IMR-90 (cell line): Measurements from ENCODE around the gene ZNF831.

ENCODE experiments used
- BHLHE40 ChIP-seq: fragments of 150-350 bp; IDR thresholded peaks from 2 replicates; pipeline ENCODE4 v1.6.1; 2016; ENCODE audit warnings: mild to moderate bottlenecking, low read depth, low read length
- CEBPB ChIP-seq: IDR thresholded peaks from 2 replicates; pipeline ENCODE4 v1.6.1; 2012; ENCODE audit warnings: low read depth, low read length, improper control_type of control experiment
- CTCF ChIP-seq: conservative IDR thresholded peaks from 2 replicates; pipeline ENCODE4 v1.5.1; 2012; ENCODE audit warnings: mild to moderate bottlenecking, low read depth, low read length, improper control_type of control experiment
- FOS ChIP-seq: fragments of 150-350 bp; IDR thresholded peaks from 2 replicates; pipeline ENCODE4 v1.6.1; 2016; ENCODE audit warnings: low read depth, low read length
- MAFK ChIP-seq: IDR thresholded peaks from 2 replicates; pipeline ENCODE4 v1.6.1; 2012; ENCODE audit warnings: low read depth, low read length, improper control_type of control experiment
- MXI1 ChIP-seq: IDR thresholded peaks from 2 replicates; pipeline ENCODE4 v1.6.1; 2012; ENCODE audit warnings: low read depth, mild to moderate bottlenecking, low read length, moderate library complexity, borderline replicate concordance
- POLR2A ChIP-seq: IDR thresholded peaks from 2 replicates; pipeline ENCODE4 v1.6.1; 2012; ENCODE audit warnings: mild to moderate bottlenecking, low read depth, low read length
- RAD21 ChIP-seq: IDR thresholded peaks from 2 replicates; pipeline ENCODE4 v1.6.1; 2012; ENCODE audit warnings: low read length, improper control_type of control experiment
- RFX5 ChIP-seq: IDR thresholded peaks from 2 replicates; pipeline ENCODE4 v1.8.0; 2012; ENCODE audit warnings: low read depth, mild to moderate bottlenecking, low read length, moderate library complexity
- SMC3 ChIP-seq: fragments of 150-350 bp; IDR thresholded peaks from 2 replicates; pipeline ENCODE4 v1.6.1; 2016; ENCODE audit warnings: low read depth, mild to moderate bottlenecking, antibody characterized with exemption, low read length, moderate library complexity
- USF2 ChIP-seq: fragments of 150-350 bp; IDR thresholded peaks from 2 replicates; pipeline ENCODE4 v1.6.1; 2017; ENCODE audit warnings: mild to moderate bottlenecking, antibody characterized with exemption, low read length, low read depth

DNA sequence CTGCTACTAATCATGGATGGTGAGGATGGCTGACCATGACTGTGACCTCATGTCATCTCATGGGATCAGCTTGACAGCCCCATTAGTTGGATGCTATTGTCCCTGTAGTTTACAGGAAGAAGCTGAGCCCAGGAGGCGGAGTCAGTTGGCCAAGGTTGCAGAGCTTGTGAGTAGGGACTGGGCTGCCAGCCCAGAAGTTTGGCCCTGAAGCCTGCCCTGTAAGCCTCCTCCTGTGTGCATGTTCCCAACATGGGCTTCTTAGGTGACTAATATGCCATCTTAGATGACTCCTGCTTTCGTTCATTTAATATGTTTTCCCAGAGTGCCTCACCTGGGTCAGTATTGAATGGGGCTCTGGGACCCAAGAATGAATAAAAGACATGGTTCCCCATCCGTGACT is 143.6 kb downstream of the ZNF831 start:
- TF ChIP-seq CEBPB = no peak
- no peak for TF ChIP-seq RAD21
- no peak for TF ChIP-seq BHLHE40
- TF ChIP-seq POLR2A = no peak
- TF ChIP-seq CTCF = no peak
- no peak for TF ChIP-seq MXI1
- TF ChIP-seq SMC3 = no peak
- TF ChIP-seq USF2 = no peak
- no peak for TF ChIP-seq FOS
- TF ChIP-seq MAFK = no peak
- no peak for TF ChIP-seq RFX5
